COLO829 (cell line): ENCODE data around the gene DDX31.

ENCODE experiments used
- DNase-seq: peaks from one replicate; pipeline ENCODE4 v3.0.0; 2012; ENCODE audit warnings: low spot score

Gene DDX31

DNA sequence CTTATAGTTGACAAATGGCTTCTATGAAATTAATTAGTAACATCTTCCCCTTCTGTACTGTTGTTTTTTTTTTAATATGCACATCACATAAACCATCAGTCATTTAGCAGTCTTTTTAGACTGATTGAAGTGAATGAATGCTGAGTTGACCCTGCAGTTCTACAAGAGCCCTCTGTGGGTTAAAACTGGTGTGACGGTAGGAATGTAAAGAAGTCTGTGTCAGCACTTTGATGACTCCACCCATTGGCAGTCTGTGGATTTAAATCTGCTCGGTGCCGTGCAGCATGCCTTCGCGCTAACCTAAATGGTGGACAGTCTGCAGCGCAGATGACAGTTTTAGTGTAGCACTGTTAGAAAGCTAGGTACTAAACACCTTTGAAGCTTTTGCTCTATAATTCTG lies 3.6 kb upstream of the DDX31 start:
- peak; percentile 78 for DNase-seq

DNA sequence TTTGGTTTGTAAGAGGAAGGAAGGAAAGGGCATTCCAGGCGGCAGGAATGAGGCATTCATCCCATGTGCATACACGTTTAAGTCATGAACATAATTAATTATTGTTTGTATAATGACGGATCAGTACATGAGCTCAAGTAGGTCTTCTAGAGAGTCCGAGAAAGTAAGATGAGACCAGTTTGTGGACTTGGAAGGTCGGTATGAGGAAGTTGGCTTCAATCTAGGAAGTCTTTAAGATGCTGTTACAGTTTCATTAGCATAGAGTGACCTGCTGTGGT lies 2.6 kb upstream of the DDX31 start:
- no peak for DNase-seq

DNA sequence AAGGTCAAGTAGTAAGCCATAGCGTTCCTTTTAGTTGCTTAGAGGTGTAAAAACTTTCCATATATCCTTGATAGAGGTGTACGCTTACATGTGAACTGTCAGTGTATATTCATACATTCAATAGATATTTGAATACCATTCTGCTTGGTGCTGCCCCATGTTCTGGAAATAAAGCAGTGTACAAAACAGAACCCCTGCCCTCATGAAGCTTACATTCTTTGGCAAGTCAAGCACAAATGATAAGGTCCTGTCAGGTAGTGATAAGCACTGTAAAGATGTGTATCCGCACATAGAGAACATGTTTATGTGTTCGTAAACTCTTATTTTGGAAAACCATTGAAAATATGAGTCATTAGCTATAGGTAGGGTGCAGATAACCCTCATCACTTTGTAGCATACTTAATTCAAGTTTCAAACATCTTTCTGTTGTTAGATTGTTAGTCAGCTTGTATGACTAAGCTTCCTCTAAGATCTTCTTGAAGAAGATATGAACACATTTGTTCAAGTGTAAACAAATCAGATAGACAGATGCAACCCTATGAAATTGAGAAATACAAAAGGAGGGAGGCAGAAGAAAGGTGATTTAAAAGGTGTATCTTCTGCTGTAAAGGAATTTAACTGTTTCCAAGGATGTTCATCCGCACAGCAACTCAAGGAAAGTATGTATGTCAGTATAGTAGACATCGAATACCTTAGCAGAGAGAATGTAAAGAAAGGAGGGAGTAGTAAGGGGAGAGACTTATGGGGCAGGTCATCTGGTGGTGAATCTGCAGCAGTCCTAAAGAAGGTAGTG lies 2.0 kb upstream of the DDX31 start:
- no peak for DNase-seq

DNA sequence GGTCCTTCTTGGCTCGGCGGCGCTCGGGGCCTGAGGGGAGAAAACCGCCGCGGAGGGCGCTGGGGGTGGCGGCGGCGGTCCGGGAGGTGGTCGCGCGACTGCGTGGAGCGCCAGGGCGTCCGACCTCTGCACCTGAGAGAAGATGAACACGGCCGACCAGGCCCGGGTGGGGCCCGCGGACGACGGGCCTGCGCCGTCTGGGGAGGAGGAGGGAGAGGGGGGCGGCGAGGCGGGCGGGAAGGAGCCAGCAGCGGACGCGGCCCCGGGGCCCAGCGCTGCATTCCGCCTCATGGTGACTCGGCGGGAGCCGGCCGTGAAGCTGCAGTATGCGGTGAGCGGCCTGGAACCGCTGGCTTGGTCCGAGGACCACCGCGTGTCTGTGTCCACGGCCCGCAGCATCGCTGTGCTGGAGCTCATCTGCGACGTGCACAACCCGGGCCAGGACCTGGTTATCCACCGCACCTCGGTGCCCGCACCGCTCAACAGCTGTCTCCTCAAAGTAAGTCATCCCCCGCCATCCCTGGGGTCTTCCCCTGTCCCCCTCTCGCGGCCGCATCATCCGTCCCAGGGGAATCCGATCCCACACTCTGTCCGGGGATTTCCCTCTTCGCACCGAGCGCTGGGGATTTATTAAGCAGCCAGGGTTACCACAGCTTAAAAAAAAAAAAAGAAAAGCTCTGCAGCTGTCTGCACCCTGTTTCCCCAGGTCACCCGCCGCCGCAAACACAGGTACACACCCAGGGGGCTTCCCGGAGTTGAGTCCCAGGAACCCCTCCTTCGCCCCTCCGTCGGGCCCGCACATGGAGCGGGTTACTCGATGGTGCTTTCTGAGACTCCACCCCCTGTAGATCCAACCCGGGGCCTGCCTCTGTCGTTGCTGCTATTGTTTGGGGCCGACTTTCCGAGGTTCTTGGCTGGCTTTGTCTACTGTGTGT lies 941 bp upstream of the DDX31 start, which contains the start of gene GTF3C4:
GTF3C4 (plus strand) TSS at position 8 of the 935 bp plus-strand sequence; CDS start at position 143, 135 bp downstream.
- peak; percentile 18 for DNase-seq

DNA sequence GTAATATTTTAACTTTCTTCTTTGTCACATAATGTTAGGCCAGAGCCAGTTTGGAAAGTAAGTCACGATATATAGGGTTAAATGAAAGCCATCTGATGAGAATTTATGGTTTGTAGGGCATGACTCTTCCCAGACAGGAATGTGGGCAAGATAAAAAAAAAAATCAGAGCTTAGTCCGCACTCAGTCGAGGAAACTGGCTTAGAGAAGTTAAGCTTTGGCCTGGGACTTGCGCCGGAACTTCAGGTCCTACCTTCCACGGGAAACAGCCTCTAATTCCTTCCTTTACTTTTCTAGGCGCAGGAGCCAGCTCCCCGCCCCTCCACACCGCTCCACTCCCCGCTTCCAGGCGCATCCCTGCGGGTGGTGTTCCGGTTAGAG lies 475 bp downstream of the DDX31 start:
- DNase-seq, result peak; percentile 68

DNA sequence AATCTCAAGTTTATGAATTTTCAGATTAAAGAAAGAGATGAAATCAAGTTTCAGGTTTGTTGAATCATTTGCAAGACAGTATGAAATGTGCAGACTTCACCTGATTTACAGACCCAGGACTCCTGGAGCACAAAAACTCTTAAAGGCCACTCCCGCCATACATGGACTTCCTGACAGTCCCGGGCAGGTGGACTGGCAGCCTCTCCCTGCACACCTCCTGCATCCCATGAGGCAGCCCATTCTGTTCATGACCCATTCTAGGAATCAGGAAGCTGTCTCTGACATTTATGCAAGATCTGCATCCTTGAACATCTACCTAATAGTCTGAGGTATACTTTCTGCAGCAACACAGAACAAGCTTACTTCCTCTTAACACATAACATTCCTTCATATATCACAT lies 5.9 kb downstream of the DDX31 start:
- DNase-seq, result no peak

DNA sequence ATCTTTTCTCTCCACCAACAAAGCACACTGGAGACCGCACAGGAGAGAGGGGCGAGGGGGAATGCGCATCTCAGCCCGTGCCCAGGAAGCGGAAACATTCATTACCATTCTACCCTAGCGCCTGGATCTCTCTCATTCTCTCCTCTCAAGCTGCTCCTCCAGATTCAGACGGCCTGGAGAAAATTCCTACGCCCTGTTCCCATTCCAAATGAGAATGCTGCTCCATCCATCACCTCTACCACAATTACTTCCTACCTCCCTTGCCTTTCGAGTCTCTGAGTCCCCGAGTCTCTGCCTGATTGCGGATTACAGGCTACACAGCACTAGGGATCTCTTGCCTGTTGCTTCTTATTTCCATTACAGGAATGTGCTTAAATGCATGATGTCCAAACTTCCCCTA lies 6.7 kb downstream of the DDX31 start:
- no peak for DNase-seq

DNA sequence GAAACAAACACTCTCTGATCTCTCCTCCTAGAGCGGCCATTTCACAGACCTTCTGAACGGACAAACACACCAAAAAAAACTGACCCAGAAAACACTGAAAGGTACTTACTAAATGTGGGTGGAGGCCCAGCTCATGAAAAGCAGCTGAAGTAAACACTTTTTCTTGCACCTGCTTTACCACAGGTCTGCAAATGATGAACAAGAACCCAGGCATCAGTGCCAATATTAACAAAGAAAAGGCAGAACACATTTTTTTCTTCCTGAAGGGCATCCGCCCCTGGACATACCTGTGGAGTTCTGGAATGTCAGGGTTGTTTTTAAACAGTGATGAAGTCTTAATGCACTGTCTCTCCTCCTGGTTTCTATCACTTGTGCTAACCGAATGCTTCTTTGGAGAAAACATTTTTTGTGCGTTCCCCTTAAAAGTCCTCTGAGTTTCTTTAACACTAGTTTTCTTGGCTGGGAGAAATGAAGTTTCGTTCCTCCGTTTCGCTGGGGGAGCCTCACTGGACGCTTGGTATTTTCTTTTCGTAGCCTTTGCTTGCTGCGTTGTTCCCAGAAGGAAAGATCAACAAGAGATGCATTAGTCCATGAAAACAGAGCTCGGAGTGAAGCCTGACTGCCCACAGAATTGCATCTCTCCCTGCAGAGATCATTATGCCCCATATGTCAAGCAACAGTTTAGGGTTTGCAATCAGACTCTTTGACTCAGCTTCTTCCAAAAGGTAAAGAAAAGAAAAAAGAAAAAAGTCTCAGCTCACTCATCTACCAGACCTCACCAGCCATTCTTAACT lies 7.4 kb downstream of the DDX31 start:
- no peak for DNase-seq

DNA sequence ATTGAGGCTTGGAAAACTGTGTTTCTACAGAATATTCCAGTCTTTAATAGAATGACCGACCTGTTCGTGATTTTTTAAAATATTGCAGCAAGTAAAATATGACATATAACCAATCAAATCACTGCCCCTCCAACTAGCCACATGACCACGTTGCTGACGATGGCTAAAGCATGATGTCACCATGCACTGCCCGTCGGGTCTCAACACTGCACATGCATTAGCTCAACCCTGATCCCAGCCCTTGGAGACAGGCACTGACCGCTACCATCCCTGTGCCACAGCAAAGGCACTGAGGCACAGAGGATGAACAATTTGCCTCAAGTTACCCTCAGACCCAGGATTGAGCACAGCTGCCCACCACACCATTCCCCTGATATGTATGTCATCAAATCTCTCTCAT lies 13.5 kb downstream of the DDX31 start:
- no peak for DNase-seq

DNA sequence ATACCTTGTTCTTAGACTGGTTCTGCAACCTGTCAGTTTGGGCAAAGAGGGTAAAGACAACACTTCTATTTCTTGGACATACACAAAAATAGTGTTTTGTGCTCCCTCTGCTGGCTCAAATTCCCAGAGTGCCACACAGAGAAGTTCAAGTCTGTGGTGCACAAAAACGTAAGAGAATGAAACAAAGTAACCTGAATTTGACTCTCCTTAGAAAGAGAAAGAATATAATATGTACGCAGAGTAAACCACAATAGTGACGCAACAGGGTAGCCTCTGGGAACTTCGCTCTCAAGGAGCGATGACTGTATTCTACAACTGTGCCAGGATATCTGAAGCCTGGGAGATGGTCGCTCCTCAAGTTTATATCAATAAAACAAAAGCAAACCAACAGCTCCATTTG lies 18.5 kb downstream of the DDX31 start:
- no peak for DNase-seq

DNA sequence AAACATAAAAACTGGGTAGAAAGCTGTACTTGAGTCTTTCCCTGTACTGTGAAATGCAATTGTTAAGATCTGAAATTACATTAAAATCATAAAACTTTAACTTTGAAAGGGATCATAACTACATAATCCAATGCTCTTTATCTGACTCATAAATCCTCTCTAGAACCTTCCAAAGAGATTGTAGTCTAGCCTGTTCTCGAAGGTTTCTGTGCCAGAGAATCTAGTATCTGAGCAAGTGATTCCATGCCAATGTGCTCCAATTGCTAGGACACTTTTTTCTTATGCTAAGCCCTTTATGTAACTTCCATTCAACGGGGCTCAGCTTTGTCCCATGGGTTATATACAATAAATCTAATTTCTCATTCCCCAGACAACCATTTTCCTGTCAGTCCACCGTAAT lies 21.1 kb downstream of the DDX31 start:
- no peak for DNase-seq

DNA sequence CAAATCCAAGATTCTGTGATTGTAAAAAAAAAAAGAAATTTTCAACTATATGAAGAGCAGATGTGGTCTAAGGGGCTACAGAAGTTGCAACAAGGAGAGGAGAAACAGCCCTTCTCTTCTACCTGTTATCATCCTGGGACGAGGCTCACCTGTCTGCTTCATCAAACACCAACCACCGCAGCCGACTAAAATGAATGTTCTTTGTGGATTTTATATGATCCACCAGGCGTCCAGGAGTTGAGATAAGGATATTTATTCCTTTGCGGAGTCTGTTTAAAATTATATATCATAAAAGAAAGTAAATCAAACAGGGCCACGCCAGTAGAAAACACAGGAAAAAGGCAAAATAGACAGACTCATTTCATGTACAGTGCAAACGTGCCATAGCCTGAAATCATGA lies 21.5 kb downstream of the DDX31 start:
- DNase-seq, result no peak

DNA sequence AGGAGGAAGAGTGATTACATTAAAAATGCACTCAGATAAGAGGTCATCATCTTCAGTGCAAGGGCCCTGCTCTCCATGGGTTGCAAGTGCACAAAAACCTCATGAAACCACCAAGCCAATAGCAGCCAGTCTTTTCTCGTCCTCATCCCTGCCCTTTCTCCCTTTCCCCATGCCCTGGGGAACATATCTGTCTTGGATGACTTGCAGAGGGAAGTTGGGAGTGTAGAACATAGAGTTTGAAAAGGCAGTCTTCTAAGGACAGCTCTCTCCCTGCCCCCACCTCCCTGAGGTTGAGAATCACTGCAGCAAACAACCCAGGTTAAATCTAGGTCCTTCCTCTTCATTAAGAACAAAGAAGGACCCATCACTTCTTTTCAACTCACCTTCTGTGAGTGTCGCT lies 22.0 kb downstream of the DDX31 start:
- no peak for DNase-seq

DNA sequence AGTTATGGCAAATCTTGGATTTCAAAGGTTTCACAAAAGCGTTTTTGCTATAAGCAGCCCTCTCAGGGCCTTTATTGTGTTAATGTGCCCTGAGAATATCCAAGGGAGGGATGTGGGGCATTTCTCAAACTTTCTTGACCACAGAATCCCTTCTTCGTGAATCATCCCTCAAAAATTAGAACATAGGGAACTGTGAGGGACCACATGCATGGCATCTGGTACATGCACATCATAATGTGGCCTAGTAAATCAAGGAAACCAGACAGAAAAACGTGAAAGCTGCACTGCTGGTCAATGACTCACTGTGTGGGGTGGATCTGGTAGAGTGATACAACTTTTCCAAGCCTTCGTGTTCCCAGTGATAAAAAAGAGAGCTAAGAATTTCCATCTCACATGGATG lies 22.4 kb downstream of the DDX31 start:
- DNase-seq, result peak; percentile 26

DNA sequence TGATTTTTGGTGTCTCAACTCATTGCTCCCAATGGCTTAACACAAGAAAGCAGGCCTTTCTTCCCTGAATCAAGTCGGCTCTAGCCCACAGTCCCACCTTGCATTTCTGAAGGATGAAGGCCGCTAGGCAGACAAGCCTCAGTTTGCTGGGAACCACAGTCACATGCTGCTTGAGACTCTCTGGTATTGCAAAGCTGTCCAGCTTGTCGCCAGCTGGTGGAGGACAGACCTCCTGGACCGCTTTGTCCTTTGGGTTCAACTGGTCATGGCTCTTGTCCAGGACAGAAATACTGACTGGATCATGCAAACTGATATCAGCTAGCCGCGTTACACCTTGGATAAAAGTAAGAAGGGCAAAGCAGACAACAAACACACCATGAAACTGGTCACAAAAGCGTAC lies 23.1 kb downstream of the DDX31 start:
- no peak for DNase-seq

DNA sequence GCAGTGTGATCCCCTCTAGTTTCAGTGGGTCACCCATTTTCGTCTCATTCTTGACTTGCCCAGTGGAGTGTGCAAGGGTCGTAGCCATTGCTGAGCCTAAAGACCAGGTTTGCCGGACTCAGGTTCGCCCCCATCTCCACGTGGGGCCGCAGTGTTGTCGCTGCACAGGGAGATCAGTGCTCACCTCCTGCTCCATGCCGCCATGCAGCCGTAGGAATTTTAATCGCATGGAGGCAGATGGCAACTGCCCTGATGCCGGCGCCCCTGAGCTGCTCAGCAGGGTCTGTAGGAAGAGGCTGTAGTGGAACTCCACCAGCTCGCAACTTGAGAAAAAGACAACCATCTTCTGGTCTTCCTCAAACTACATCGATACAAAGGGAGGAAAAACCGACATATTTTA lies 24.1 kb downstream of the DDX31 start:
- no peak for DNase-seq

DNA sequence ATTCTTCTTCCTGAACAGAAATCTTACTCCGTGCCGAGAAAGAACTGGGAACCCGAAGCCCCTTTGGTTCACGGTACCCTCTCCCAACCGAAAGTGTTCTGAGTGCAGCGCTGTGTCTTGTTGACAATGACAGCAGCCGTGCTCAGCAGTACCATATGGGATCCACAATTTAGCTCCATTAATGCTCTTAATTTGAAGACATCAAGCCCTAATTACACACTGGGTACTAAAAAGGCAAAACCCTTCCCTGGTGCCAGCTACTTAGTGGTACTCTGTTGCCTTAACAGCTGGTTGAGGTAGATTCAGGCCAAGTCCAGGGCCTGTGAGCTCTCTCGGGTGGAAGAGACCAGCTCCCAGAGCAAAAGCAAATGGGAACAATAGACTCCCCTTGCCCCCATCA lies 24.5 kb downstream of the DDX31 start:
- DNase-seq, result no peak

DNA sequence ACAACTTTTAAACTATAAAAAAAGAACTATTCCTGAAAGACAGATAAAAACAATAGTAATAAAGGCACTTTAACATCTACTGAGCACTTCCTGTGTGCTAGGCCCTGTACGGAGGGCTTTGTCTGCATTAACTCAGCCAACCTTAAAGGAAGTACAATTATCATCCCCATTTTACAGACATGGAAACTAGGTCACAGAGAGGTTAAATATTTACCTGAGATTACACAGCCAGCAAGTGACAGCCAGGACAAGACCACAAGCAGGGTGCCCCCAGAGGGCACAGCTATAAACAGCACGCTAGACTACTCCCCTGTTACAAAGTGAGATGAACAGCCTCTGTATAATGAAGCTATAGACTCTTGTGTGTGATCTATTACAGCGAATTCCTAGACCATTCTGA lies 25.5 kb downstream of the DDX31 start:
- DNase-seq, result no peak

DNA sequence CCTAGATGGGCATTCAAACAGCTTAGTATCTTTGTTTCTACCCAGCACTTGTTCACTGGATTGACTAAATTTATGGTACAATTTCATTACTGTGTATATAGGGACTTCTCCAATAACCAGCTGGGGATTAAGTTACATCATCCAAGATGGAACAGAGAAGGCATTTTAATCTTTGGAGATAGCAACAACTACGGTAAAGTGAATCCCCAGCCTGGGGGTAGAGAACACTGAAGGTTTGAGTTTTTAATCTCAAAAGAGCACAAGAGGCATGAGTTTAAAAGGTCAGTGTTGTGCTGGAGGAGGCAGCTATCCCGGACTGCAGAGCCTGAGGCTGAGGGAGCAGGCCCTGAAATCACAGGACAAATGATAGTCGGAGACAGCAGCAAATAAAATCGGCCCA lies 28.6 kb downstream of the DDX31 start:
- peak; percentile 84 for DNase-seq

DNA sequence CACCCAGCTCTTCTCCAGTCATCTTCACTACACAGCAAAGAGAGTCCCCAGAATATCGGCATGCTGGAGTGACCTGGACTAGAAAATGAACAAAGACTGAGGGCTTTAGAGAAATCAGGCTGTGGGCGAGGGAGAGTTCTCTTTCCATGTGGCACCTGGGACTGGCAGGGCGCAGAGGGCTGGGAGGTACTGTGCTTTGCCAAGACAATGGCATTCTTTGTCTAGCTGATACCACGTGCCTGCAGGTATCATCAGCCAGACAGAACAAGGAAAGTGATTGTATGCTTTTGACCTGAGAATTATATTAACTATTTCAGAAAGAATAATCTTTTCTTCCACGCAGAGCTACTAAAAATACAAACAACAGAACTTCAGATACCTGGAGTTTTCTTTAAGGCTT lies 30.5 kb downstream of the DDX31 start:
- DNase-seq, result peak; percentile 46

DNA sequence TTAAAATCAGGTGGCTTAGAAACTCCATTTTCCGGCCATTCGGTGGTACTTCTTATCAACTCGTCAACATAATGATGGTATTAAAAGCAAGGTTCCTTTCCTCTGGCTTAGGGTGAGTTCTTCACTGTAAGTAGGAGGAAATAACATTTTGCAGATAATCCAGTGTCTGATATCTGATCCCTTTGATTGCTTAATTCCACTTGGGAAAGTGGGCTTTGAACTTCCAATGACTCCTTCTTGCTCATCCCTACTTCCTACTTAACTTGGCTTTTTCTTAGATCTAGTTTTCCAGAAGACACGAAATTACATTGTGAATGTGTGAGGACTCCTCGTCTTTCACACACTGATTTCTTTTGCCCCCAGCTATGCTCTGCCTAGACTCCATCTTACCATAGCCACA lies 31.5 kb downstream of the DDX31 start:
- DNase-seq, result peak; percentile 48

DNA sequence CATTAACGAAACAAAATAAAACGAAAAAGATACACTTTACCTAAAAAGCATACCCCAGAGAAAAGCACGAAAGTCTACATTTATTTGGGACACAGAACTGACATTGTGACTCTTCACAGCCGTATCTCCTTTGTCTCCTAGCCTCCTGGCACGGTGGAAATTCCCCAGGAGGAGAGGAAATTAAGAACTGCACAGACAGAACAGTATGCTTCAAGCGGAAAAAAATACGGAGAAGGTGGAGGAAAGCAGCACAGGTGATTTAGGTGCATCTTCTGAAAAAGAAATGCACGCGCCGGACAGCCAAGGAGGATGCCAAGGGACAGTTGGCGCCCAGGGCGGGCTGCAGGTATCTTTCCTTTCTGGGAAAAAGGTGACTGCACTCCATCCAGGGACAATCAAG lies 32.0 kb downstream of the DDX31 start:
- DNase-seq, result no peak

DNA sequence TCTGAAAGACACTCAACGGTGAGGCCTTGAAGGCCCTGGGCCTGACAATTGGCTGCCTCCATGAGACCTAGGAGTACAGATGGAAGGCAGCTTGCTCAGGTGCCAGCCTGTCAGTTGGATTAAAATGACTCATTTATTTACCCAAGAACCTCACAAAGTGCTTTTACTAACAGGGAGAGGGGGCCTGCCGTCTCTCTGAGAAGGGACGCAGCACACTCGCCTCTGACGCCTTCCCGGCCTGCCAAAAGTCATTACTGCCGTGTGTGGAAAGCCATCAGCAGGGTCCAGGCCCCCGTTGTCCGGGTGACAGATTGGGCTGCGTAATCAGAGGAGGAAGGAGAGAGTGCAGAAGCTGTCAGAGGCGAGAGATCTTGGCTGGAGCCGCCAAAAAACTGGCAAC lies 32.4 kb downstream of the DDX31 start:
- DNase-seq, result no peak
